Occipital lobe (tissue), 2 donors: Measurements from ENCODE around the gene TMEM163. TPM values are rescaled to one million over a fixed set of nuclear protein-coding genes. Genes with fewer than 3 reads are reported as not detected.
"Not testable (repeated sequence)": the region's sequence is repeated elsewhere in the genome, so short reads cannot be mapped to it uniquely, and the experiment has no call there.

ENCODE experiments used
- DNase-seq: peaks from one replicate; lab custom pipeline; 2025; lab: John Stamatoyannopoulos, UW
- total RNA-seq: library from RNA; depleted of rRNA; stranded (reverse); fragments of >200 nt; gene quantifications from one replicate; pipeline ENCODE4 v1.2.3, GENCODE V29; 2014

Gene TMEM163
- total RNA-seq, 1 donor from 2014 or later = 14.3 TPM

DNA sequence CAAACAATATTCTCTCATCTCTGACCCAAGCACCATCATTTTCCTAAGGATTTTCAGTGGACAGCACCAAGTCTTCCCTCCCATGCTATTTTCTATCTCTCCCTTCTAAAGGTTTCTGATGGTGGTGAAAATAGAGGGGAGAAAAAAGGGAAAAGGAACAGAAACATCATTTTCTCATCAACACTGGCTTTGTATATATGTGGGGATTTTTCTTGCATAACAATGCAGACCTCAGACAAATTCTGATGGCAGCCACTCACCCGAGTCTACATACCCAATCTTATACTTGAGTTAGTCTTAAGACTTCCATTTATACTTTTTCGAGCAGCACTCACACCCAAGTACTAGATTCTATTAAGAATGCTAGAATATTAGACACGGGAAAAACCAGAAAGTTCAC is 95.8 kb downstream of the TMEM163 start:
- no peak for DNase-seq

DNA sequence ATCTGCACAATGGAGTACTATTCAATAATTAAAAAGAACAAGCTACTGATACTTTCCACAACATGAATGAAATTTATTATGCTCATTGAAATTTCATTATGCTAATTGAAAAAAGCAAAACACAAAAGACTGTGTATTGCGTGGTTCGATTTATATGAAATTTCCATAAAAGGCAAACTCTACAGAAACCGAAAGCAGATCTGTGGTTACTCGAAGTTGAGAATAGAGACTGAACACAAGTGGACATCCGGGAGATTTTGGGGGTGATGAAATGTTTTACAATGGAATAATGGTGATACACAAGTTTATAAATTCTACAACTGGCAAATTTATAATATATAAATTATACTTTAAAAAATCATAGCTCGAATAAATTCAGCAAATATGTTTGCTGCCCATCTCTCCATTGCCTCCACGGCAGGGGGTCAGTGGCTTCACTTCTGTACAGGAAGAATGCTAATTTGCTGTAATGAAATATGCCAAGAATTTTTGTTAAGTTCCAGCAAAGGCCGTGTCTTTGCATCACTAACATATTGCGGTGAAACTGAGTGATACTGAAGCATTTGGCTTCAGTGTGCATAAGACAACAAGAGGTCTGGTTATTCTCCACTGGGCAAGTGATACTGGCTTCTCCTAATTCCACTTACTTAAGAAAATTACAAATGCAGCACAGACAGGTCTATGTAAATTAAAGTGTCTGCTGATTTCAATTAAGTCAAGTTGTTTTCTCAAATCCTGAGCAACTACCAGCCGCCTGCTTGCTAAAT is 96.7 kb downstream of the TMEM163 start:
- no peak for DNase-seq

DNA sequence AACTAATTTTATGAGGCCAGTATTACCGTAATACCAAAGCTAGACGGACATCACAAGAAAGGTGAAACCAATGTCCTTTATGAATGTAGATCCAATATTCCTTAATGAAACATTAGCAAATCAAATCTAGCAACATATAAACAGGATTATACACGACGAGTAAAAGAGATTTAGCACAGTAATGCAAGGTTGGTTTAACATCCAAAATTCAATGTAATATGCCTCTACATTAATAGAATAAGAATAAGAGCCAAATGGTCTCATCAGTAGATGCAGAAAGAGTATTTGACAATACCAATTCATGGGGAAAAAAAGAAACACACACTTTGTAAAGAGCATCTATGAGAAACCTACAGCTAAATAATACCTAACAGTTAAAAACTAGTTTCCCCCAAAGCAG is 99.5 kb downstream of the TMEM163 start:
- no peak for DNase-seq

DNA sequence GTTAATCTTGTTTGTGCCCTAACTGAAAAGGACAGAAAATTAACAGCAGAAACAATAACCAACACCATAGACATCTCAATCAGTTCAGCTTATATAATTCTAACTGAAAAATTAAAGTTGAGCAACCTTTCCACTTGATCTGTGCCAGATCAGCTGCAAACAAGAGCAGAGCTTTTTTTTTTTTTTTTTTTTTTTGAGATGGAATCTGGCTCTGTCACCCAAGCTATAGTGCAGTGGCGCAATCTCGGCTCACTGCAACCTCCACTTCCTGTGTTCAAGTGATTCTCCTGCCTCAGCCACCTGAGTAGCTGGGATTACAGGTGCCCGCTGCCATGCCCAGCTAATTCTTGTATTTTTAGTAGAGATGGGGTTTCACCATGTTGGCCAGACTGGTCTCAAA is 103.3 kb downstream of the TMEM163 start:
- not testable (repeated sequence) for DNase-seq

DNA sequence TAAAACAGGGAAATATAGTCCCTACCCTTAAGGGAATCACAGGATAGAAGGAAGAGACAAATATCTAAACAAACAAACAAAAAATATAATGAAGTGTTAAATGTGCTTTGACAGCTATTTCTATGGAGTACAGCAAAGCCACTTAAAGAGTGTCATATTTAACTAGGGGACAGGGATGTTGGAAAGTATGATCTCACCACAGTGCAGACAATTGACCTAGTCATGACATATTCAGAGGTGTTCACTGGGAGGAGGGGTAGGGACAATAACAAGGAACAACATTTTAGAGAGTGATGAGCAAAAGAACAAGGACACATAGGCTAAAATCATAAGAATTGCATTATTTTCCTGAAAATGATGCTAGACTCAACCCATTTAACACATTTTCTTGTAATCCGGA is 107.5 kb downstream of the TMEM163 start:
- DNase-seq = no peak

DNA sequence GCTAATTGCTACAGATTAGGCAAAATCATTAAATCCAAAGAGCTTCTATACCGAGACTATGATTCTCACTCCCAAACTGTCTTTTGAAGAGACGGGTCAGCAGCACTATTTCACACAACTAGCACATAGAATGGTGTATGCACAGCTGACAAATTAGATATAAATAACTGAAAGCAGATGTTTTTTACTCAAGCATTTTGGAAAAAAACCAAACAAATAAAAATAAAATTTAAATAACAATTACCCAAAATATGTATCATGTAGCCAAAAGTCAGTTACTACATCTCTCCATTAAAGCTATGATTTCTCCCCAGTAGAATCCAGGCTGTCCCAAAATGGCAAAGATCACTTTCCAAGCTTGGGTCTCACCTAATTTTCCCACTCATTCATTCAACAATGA is 107.9 kb downstream of the TMEM163 start:
- DNase-seq = no peak

- DNase-seq = no peak
Observed at GRCh38 chr2:134609924-134610513, 108.8 kb downstream of the TMEM163 start.

DNA sequence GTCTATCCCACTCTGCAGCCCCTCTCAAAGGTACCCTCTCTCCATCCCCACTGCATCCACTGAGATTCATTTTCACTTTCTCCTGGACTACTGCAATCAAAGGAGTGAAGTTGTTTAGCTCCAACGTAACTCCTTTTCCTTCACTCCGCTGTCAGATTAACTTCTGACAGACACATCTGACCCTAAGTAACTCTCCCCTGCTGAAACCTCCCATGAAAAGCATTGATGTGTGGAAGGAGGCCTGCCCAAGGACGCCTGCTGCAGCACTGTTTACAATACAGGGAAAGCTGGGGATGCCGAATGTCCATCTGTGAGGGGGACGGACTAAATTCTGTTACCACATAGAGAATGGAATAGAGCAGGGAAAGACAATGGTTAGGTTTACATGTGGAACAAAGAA is 114.8 kb downstream of the TMEM163 start:
- no peak for DNase-seq

DNA sequence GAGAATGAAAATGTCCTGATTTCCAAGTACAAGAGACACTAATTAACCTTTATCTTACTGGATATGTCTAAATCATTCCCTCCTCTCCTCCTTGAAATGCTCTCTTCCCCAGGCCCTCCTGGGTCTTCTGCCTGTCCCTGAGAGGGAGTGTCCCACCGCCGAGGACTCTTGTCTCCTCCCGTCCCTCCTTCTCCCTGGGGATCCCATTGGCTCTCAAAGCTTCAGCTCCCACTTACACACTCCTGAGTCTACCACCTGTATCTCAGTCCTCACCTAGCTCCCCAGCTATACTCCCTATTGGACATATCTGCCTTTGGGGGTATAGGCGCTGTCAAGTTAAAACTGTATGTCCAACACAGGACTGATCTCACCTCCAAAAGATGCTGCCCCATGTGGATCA is 116.1 kb downstream of the TMEM163 start:
- no peak for DNase-seq

GRCh38 chr2:134601264-134601663 is 117.5 kb downstream of the TMEM163 start:
- DNase-seq = no peak

GRCh38 chr2:134600208-134600607 is 118.6 kb downstream of the TMEM163 start:
- DNase-seq = no peak

DNA sequence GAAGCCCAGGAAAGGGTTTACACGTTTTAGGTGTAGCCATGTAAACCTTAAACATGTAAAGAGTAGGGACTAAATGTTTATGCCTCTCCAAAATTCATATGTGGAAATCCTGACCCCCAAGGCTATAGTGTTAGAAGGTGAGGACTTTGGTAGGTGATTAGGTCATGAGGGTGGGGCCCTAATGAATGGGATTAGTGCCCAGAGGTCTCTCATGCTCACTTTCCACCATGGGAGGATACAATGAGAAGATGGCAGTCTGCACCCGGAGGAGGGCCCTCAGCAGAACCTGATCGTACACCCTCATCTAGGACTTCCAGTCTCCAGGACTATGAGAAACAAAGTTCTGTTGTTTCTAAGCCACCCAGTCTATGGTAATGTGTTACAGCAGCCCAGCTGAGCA is 119.6 kb downstream of the TMEM163 start:
- DNase-seq = no peak

GRCh38 chr2:134594399-134594798 is 124.4 kb downstream of the TMEM163 start:
- DNase-seq = no peak

DNA sequence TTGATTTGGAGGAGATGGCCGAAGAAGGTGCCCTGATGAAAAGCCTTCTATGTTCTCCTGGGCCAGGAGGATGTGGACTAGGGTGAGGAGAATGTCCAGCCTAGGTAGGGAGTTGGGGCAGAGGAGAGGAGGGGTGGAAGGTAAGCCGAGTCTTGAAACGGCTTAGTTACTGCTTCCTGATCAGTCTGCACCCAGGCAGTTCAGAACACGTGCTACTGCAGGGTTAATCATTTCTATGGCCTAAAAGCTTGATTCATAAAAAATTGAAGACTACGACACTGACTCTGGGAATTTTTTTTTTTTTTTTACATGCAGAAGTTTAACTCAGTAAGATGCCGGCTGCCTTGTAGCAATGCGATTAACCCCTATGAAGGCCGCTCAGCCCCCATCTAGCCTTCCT is 125.3 kb downstream of the TMEM163 start:
- DNase-seq = no peak

DNA sequence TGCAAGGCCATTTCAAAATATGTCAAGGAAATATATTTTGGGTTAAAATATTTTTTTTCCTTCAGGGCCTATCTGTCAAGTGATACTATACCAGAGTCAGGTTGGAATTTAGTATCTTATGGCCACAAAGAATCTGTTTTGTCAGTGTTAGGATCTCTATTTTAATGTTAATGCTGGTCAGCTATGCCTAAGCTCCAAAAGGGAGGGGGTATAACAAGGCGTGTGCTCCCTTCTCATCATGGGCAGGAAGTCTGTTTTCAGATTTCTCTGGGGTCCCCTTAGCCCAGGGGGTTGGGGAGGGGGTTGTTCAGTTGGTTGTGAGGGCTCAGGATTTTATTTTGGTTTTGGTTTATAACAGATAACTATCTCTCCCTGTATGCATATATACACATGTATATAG is 126.4 kb downstream of the TMEM163 start:
- DNase-seq = no peak

- no peak for DNase-seq
Observed at GRCh38 chr2:134591526-134591925, 127.3 kb downstream of the TMEM163 start.

- no peak for DNase-seq
Observed at GRCh38 chr2:134590679-134591078, 128.1 kb downstream of the TMEM163 start.

- DNase-seq = not testable (repeated sequence)
Observed at GRCh38 chr2:134589171-134590083, 129.4 kb downstream of the TMEM163 start.

GRCh38 chr2:134588556-134588955 is 130.2 kb downstream of the TMEM163 start:
- no peak for DNase-seq

GRCh38 chr2:134586326-134586965 is 132.4 kb downstream of the TMEM163 start:
- no peak for DNase-seq

DNA sequence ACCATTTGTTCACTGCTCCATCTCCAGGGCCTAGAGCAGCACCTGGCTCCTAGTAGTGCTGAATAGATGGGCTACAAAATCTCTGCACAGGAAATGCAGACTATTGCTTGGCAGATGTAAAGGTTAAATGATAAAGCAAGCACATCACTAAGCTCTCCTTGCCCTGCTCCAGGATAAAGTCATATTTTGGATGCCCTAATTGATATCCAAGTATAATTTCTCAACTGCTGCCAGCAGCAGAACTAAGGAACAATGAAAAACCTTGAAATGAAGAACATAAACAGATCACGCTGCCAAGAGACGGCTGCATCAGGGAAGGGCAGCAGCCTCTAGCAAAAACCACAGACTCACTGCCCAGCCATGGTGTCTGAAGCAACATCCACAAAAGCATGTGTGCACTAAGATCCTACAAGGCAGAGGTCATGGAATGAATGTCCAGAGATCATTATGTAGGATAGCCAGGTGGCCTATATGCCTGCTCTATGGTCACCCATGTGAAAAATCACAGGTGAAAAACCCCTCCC is 134.7 kb downstream of the TMEM163 start:
- DNase-seq = no peak

- no peak for DNase-seq
Observed at GRCh38 chr2:134583462-134583861, 135.3 kb downstream of the TMEM163 start.
